ENCODE results near the gene IER3IP1. TPM values are rescaled to one million over a fixed set of nuclear protein-coding genes. Genes with fewer than 3 reads are reported as not detected.

IER3IP1 gene
- 17.5 and 19.5 TPM in 2 replicates for total RNA-seq

GRCh38 chr18:47175898-47176575 is at the start of gene IER3IP1:
Gene IER3IP1 (minus strand): TSS chr18:47176364. CDS start chr18:47176277, 87 bp downstream.

GRCh38 chr18:47150029-47150823 is 25.9 kb downstream of the IER3IP1 start, which contains the start of gene HDHD2:
Gene HDHD2 (minus strand): TSS chr18:47150500. CDS start chr18:47136439, 14,061 bp downstream.

Other genes starting within 250 kb of the IER3IP1 start
- gene ELOA2, start 140.7 kb downstream of the IER3IP1 start, total RNA-seq, result not detected in 2 replicates
- gene HDHD2, start 25.9 kb downstream of the IER3IP1 start, total RNA-seq, result 9.0 and 10.6 TPM in 2 replicates
- gene SKOR2, start 75.3 kb upstream of the IER3IP1 start, total RNA-seq, result not detected in 2 replicates